Loucy (cell line): ENCODE data around the gene NECTIN1.

ENCODE experiments used
- EZH2phosphoT487 ChIP-seq: fragments of 200-600 bp; IDR thresholded peaks from 2 replicates; pipeline ENCODE4 v1.6.1; 2018; ENCODE audit warnings: antibody characterized with exemption, mild to moderate bottlenecking, moderate library complexity, borderline replicate concordance
- TF ChIP-seq, protein P1 (sequence below): fragments of 200-600 bp; sonication (generic); conservative IDR thresholded peaks from 2 replicates; pipeline ENCODE4 v1.5.1; 2014; ENCODE audit warnings: mild to moderate bottlenecking, antibody characterized with exemption, low read length

DNA sequence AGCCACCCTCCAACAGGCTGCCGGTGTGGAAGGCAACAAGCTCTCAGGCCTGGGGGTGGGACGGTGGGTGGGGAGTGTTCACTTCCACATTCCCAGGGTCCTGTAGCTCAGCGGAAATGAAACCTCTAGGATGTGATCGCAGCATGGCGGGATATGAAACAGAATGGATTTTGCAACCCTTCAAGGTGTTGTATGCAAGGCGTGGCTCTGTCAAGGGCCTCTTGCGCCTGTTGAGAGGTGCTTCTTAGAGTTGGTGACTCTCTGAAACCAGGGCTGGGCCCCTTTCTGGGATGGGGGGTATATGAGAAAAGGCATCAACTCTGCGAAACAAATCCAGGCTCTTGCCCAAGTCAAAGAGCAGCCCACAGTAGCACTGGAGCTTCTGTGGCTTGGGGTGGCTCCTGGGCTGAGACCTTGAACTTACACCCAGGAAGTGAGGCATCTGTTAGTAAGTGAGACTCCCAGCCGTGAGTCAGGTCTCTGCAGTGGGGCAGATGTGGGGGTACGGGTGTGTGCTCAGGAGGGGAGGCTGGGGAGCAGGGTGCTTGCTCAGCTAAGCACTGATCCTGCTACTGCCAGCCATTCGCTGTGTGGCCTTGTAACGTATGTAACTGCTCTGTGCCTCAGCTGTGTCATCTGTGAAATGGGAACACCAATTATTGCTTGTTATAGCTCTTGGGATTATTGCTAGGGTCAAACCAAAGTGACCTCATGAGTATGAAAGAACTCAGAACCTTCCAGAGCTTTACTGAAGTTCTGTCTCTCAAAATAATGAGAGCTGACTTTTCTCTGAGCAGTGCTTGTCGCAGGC, 28.3 kb downstream of the NECTIN1 start:
- TF ChIP-seq, protein P1, sequence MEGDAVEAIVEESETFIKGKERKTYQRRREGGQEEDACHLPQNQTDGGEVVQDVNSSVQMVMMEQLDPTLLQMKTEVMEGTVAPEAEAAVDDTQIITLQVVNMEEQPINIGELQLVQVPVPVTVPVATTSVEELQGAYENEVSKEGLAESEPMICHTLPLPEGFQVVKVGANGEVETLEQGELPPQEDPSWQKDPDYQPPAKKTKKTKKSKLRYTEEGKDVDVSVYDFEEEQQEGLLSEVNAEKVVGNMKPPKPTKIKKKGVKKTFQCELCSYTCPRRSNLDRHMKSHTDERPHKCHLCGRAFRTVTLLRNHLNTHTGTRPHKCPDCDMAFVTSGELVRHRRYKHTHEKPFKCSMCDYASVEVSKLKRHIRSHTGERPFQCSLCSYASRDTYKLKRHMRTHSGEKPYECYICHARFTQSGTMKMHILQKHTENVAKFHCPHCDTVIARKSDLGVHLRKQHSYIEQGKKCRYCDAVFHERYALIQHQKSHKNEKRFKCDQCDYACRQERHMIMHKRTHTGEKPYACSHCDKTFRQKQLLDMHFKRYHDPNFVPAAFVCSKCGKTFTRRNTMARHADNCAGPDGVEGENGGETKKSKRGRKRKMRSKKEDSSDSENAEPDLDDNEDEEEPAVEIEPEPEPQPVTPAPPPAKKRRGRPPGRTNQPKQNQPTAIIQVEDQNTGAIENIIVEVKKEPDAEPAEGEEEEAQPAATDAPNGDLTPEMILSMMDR = no peak
- no peak for TF ChIP-seq EZH2phosphoT487
